Liver (tissue), 9 donors: ENCODE measurements around the gene TSPEAR. TPM values are rescaled to one million over a fixed set of nuclear protein-coding genes. Genes with fewer than 3 reads are reported as not detected.

ENCODE experiments used
- DNase-seq: peaks from one replicate; pipeline ENCODE4 v3.0.0-alpha.2; 2017; ENCODE audit warnings: low spot score
- H3K27ac ChIP-seq, 2 donors: one replicate each; pipeline ENCODE4 v1.7.0; 2013; ENCODE audit warnings: inconsistent platforms in 2 of 2, low read length in 2 of 2, control low read depth in 1 of 2, low read depth in 1 of 2, mild to moderate bottlenecking in 1 of 2
- H3K27me3 ChIP-seq, 4 donors: one replicate each; pipeline versions ENCODE4 v1.6.1 to v1.7.0; 2013; ENCODE audit warnings: low read length in 3 of 4, inconsistent platforms in 1 of 4, mild to moderate bottlenecking in 1 of 4, moderate library complexity in 1 of 4; ENCODE audit not compliant: control insufficient read depth in 4 of 4, insufficient read depth in 4 of 4
- H3K36me3 ChIP-seq, 4 donors: one replicate each; pipeline versions ENCODE4 v1.6.1 to v1.7.0; 2013; ENCODE audit warnings: low read length in 3 of 4, mild to moderate bottlenecking in 3 of 4, low read depth in 1 of 4, moderate library complexity in 1 of 4; ENCODE audit not compliant: control insufficient read depth in 4 of 4, insufficient read depth in 3 of 4
- H3K4me1 ChIP-seq, 4 donors: one replicate each; pipeline versions ENCODE4 v1.6.1 to v1.7.0; 2013; ENCODE audit warnings: low read length in 3 of 4, mild to moderate bottlenecking in 3 of 4, moderate library complexity in 1 of 4; ENCODE audit not compliant: control insufficient read depth in 4 of 4, insufficient read depth in 4 of 4
- H3K4me3 ChIP-seq, 3 donors: one replicate each; pipeline versions ENCODE4 v1.6.1 to v1.7.0; 2013; ENCODE audit warnings: low read length in 3 of 3, control low read depth in 1 of 3, low read depth in 1 of 3, mild to moderate bottlenecking in 1 of 3
- H3K9ac ChIP-seq, 2 donors: one replicate each; pipeline ENCODE4 v1.7.0; 2013; ENCODE audit warnings: low read length in 2 of 2, mild to moderate bottlenecking in 2 of 2, moderate library complexity in 2 of 2, control low read depth in 1 of 2, low read depth in 1 of 2
- H3K9me3 ChIP-seq, 4 donors: one replicate each; pipeline versions ENCODE4 v1.6.1 to v1.7.0; 2013; ENCODE audit warnings: low read length in 3 of 4; ENCODE audit not compliant: control insufficient read depth in 4 of 4
- ATF3 ChIP-seq: IDR thresholded peaks from 2 replicates; pipeline ENCODE4 v1.6.1; 2016; ENCODE audit warnings: antibody characterized with exemption
- CTCF ChIP-seq: fragments of 150-350 bp; IDR thresholded peaks from 2 replicates; pipeline ENCODE4 v1.5.1; 2017; ENCODE audit warnings: improper control_type of control experiment, low read depth, low read length; ENCODE audit not compliant: missing input control
- EGR1 ChIP-seq, 2 donors: IDR thresholded peaks; 2 replicates each; pipeline ENCODE4 v1.6.1; 2016 to 2018; ENCODE audit warnings: antibody characterized with exemption in 2 of 2, low read depth in 2 of 2
- FOXA1 ChIP-seq: IDR thresholded peaks from 2 replicates; pipeline ENCODE4 v1.6.1; 2016; ENCODE audit warnings: antibody characterized with exemption
- FOXA2 ChIP-seq: IDR thresholded peaks from 2 replicates; pipeline ENCODE4 v1.6.1; 2016; ENCODE audit warnings: antibody characterized with exemption
- GABPA ChIP-seq, 2 donors: IDR thresholded peaks in 1 of 2; conservative IDR thresholded peaks in 1 of 2; 2 replicates each; pipeline ENCODE4 v1.6.1; 2016; ENCODE audit warnings: antibody characterized with exemption in 2 of 2, mild to moderate bottlenecking in 1 of 2, moderate library complexity in 1 of 2
- HNF4G ChIP-seq: IDR thresholded peaks from 2 replicates; pipeline ENCODE4 v1.6.1; 2016; ENCODE audit warnings: antibody characterized with exemption
- JUND ChIP-seq, 2 donors: IDR thresholded peaks; 2 replicates each; pipeline ENCODE4 v1.6.1; 2016; ENCODE audit warnings: antibody characterized with exemption in 2 of 2
- MAX ChIP-seq: IDR thresholded peaks from 2 replicates; pipeline ENCODE4 v1.6.1; 2016; ENCODE audit warnings: antibody characterized with exemption
- NR2F2 ChIP-seq: IDR thresholded peaks from 2 replicates; pipeline ENCODE4 v1.6.1; 2016; ENCODE audit warnings: antibody characterized with exemption
- RAD21 ChIP-seq, 2 donors: IDR thresholded peaks; 2 replicates each; pipeline ENCODE4 v1.6.1; 2016; ENCODE audit warnings: antibody characterized with exemption in 2 of 2, mild to moderate bottlenecking in 2 of 2
- REST ChIP-seq: IDR thresholded peaks from 2 replicates; pipeline ENCODE4 v1.6.1; 2016; ENCODE audit warnings: antibody characterized with exemption, mild to moderate bottlenecking
- RXRA ChIP-seq, 2 donors: IDR thresholded peaks; 2 replicates each; pipeline ENCODE4 v1.6.1; 2017 to 2018; ENCODE audit warnings: antibody characterized with exemption in 2 of 2, mild to moderate bottlenecking in 1 of 2
- SP1 ChIP-seq: IDR thresholded peaks from 2 replicates; pipeline ENCODE4 v1.6.1; 2018; ENCODE audit warnings: antibody characterized with exemption, mild to moderate bottlenecking
- TAF1 ChIP-seq: conservative IDR thresholded peaks from 2 replicates; pipeline ENCODE4 v1.6.1; 2016; ENCODE audit warnings: antibody characterized with exemption, mild to moderate bottlenecking
- YY1 ChIP-seq: IDR thresholded peaks from 2 replicates; pipeline ENCODE4 v1.6.1; 2016; ENCODE audit warnings: antibody characterized with exemption, mild to moderate bottlenecking
- WGBS: extraction: QIAGEN DNeasy Blood & Tissue Kit; methylation state at CpG from one replicate; pipeline ENCODE4 v1.1.7; 2013; 5-methylcytosine and 5-hydroxymethylcytosine counted together
- polyA plus RNA-seq, 2 donors: library from polyadenylated mRNA; stranded (reverse) in 1 of 2; unstranded in 1 of 2; fragments of 200-250 nt in 1 of 2; fragments of >200 nt in 1 of 2; fragmentation: Nextera tagmentation in 1 of 2; extraction: Ambion mirVana in 1 of 2; gene quantifications; one replicate each; pipeline versions ENCODE4 v1.2.1 to v1.2.3, GENCODE V29; 2013 to 2015
- total RNA-seq, 2 donors: library from RNA; depleted of rRNA; stranded (reverse); fragments of >200 nt; gene quantifications; one replicate each; pipeline ENCODE4 v1.2.3, GENCODE V29; 2014
- donor health status: healthy.
- donor health status: healthy.
- donor health status: healthy.
- donor health status: healthy.
- donor health status: healthy.

The TSPEAR gene
- total and polyA plus RNA-seq, 4 donors: under 0.01 to 0.14 (median 0.01) TPM; not detected in 1

- Histone ChIP-seq H3K27me3 (no peaks in the 10 kb centered on the region), H3K36me3 (peaks cover 0 to 4% (median 0%) of the 10 kb centered on the region in 4 donors), H3K4me3 (no peak overlapping the region), H3K27ac (peak overlapping the region; percentile 73 to 76), H3K4me1 (peaks cover 17 to 63% (median 45%) of the 10 kb centered on the region in 4 donors), H3K9ac (no peak overlapping the region), H3K9me3 (no peaks in the 10 kb centered on the region)
- WGBS: 94% methylated on average over 8 of the region's 8 CpGs
- TF ChIP-seq SP1 (no peak), YY1 (no peak), MAX (no peak), REST (no peak), RAD21 (IDR thresholded peaks at IDR 0.05) (no peak), FOXA2 (no peak), RXRA (IDR thresholded peaks at IDR 0.05) (no peak), ATF3 (no peak), EGR1 (IDR thresholded peaks at IDR 0.05; ENCODE audit: low read depth in 2 of 2) (no peak)
- no peak for DNase-seq
Measured at GRCh38 chr21:44461005-44461404, 250.4 kb downstream of the TSPEAR start.

- Histone ChIP-seq H3K36me3 (peaks cover 0 to 3% (median 0%) of the 10 kb centered on the region in 4 donors), H3K27me3 (no peaks in the 10 kb centered on the region), H3K9ac (no peak overlapping the region), H3K9me3 (no peaks in the 10 kb centered on the region), H3K4me1 (peaks cover 19 to 65% (median 45%) of the 10 kb centered on the region in 4 donors), H3K4me3 (no peak overlapping the region), H3K27ac (peak overlapping the region; percentile 73 to 76)
- DNase-seq: no peak
- TF ChIP-seq NR2F2 (no peak), GABPA (IDR thresholded peaks at IDR 0.05 in 1 of 2, conservative IDR thresholded peaks at IDR 0.05 in 1 of 2) (no peak), TAF1 (no peak)
- 93% methylated on average over 8 of the region's 8 CpGs for WGBS
Measured at GRCh38 chr21:44460441-44460755, 251.0 kb downstream of the TSPEAR start.

GRCh38 chr21:44459712-44460440, 251.5 kb downstream of the TSPEAR start:
- no peak for DNase-seq
- H3K36me3 ChIP-seq: no peaks in the 10 kb centered on the region
- WGBS: 84% methylated on average over 14 of the region's 14 CpGs
- no peak overlapping the region for H3K4me3 ChIP-seq
- peak overlapping the region; percentile 73 to 76 for H3K27ac ChIP-seq
- no peaks in the 10 kb centered on the region for H3K9me3 ChIP-seq
- no peak overlapping the region for H3K9ac ChIP-seq
- peaks cover 20 to 65% (median 45%) of the 10 kb centered on the region in 4 donors for H3K4me1 ChIP-seq
- no peaks in the 10 kb centered on the region for H3K27me3 ChIP-seq
- TF ChIP-seq ATF3: no peak
- no peak for TF ChIP-seq HNF4G
- no peak for TF ChIP-seq RAD21 (IDR thresholded peaks at IDR 0.05)
- no peak for TF ChIP-seq GABPA (IDR thresholded peaks at IDR 0.05 in 1 of 2, conservative IDR thresholded peaks at IDR 0.05 in 1 of 2)
- no peak for TF ChIP-seq YY1
- no peak for TF ChIP-seq CTCF
- no peak for TF ChIP-seq JUND (IDR thresholded peaks at IDR 0.05)
- no peak for TF ChIP-seq MAX
- no peak for TF ChIP-seq REST
- no peak for TF ChIP-seq FOXA2
- TF ChIP-seq FOXA1: no peak
- no peak for TF ChIP-seq SP1
- TF ChIP-seq EGR1 (IDR thresholded peaks at IDR 0.05; ENCODE audit: low read depth in 2 of 2): no peak
- no peak for TF ChIP-seq RXRA (IDR thresholded peaks at IDR 0.05)
